Naive thymus-derived CD4-positive, alpha-beta T cell (primary cell): ENCODE measurements around the gene CALD1. TPM values are rescaled to one million over a fixed set of nuclear protein-coding genes. Genes with fewer than 3 reads are reported as not detected.

Source experiments
- ATAC-seq: fragments of 150-1000 bp; cut with Tn5 transposase; 2 replicates; pipeline ENCODE4 v1.10.0; 2021; ENCODE audit warnings: mild to moderate bottlenecking, moderate library complexity
- CTCF ChIA-PET: fragments of 350-600 bp; sonication (Branson Sonifier 250); formaldehyde crosslinking; loops from one replicate; lab custom pipeline; 2021; ENCODE audit warnings: antibody characterized with exemption; lab: Charles Lee
- POLR2A ChIA-PET: fragments of 350-600 bp; sonication (Branson Sonifier 250); formaldehyde crosslinking; loops from one replicate; lab custom pipeline; 2021; ENCODE audit warnings: antibody characterized with exemption, inconsistent platforms; lab: Charles Lee
- DNase-seq, 9 donors: peaks; one replicate each; pipeline versions ENCODE4 v3.0.0 to v3.0.0-alpha.2; 2020 to 2022; ENCODE audit warnings: mixed read lengths in 1 of 9
- H3K27ac ChIP-seq: one replicate; pipeline ENCODE4 v1.7.0; 2013; ENCODE audit warnings: mild to moderate bottlenecking, low read depth, low read length, moderate library complexity
- H3K27me3 ChIP-seq, 2 donors: one replicate each; pipeline ENCODE4 v1.7.0; 2013; ENCODE audit warnings: low read length in 2 of 2, mild to moderate bottlenecking in 2 of 2, moderate library complexity in 2 of 2; ENCODE audit not compliant: control insufficient read depth in 2 of 2, insufficient read depth in 2 of 2
- H3K36me3 ChIP-seq, 3 experiments: 1 replicate in 2 of 3; 2 replicates in 1 of 3; pipeline ENCODE4 v1.7.0; 2013; ENCODE audit warnings: low read length in 3 of 3, mild to moderate bottlenecking in 3 of 3, moderate library complexity in 1 of 3; ENCODE audit not compliant: insufficient read depth in 3 of 3, control insufficient read depth in 2 of 3
- H3K4me1 ChIP-seq, 2 donors: one replicate each; pipeline ENCODE4 v1.7.0; 2013; ENCODE audit warnings: low read length in 2 of 2, mild to moderate bottlenecking in 2 of 2, moderate library complexity in 1 of 2; ENCODE audit not compliant: control insufficient read depth in 2 of 2, insufficient read depth in 2 of 2
- H3K4me3 ChIP-seq: 2 replicates; pipeline ENCODE4 v1.7.0; 2013; ENCODE audit warnings: mild to moderate bottlenecking, low read length
- H3K9me3 ChIP-seq, 3 experiments: 1 replicate in 2 of 3; 2 replicates in 1 of 3; pipeline ENCODE4 v1.7.0; 2013; ENCODE audit warnings: low read length in 3 of 3; ENCODE audit not compliant: control insufficient read depth in 2 of 3
- H3K27ac Mint-ChIP-seq, 9 donors: one replicate each; pipeline ENCODE4 v1.8.0; 2020 to 2022; ENCODE audit warnings: mixed read lengths in 9 of 9, mild to moderate bottlenecking in 8 of 9, moderate library complexity in 5 of 9, inconsistent platforms in 2 of 9
- H3K27me3 Mint-ChIP-seq, 5 donors: one replicate each; pipeline ENCODE4 v1.8.0; 2021 to 2022; ENCODE audit warnings: mixed read lengths in 5 of 5, mild to moderate bottlenecking in 1 of 5
- H3K36me3 Mint-ChIP-seq, 5 donors: one replicate each; pipeline ENCODE4 v1.8.0; 2020 to 2022; ENCODE audit warnings: mixed read lengths in 5 of 5, mild to moderate bottlenecking in 3 of 5, inconsistent platforms in 1 of 5
- H3K4me1 Mint-ChIP-seq, 7 donors: one replicate each; pipeline ENCODE4 v1.8.0; 2020 to 2022; ENCODE audit warnings: mixed read lengths in 7 of 7, mild to moderate bottlenecking in 3 of 7, inconsistent platforms in 1 of 7
- H3K4me3 Mint-ChIP-seq, 10 donors: one replicate each; pipeline ENCODE4 v1.8.0; 2020 to 2022; ENCODE audit warnings: mild to moderate bottlenecking in 10 of 10, mixed read lengths in 10 of 10, moderate library complexity in 6 of 10, inconsistent platforms in 2 of 10
- H3K9me3 Mint-ChIP-seq, 11 donors: one replicate each; pipeline ENCODE4 v1.8.0; 2020 to 2022; ENCODE audit warnings: mixed read lengths in 11 of 11, mild to moderate bottlenecking in 4 of 11, inconsistent platforms in 1 of 11, moderate library complexity in 1 of 11
- intact Hi-C, 2 donors: fragments of 100-400 bp; cut with micrococcal nuclease; formaldehyde crosslinking; loops; one replicate each; pipeline ENCODE4 v1.15.1; 2023
- polyA plus RNA-seq, 2 donors: library from polyadenylated mRNA; unstranded; fragments of 300-500 nt; fragmentation: Illumina TruSeq; gene quantifications; one replicate each; pipeline ENCODE4 v1.2.3, GENCODE V29; 2021
- total RNA-seq, 6 experiments: library from RNA in 5 of 6; stranded (reverse) in 5 of 6; gene quantifications; 1 replicate in 5 of 6; 2 replicates in 1 of 6; pipeline ENCODE4 v1.2.3 and lab custom pipeline; 2021 to 2026

CALD1 gene
- total and polyA plus RNA-seq, 7 experiments from 2014 or later, result 0.27 to 2.0 (median 0.37) TPM; not detected in 1

DNA sequence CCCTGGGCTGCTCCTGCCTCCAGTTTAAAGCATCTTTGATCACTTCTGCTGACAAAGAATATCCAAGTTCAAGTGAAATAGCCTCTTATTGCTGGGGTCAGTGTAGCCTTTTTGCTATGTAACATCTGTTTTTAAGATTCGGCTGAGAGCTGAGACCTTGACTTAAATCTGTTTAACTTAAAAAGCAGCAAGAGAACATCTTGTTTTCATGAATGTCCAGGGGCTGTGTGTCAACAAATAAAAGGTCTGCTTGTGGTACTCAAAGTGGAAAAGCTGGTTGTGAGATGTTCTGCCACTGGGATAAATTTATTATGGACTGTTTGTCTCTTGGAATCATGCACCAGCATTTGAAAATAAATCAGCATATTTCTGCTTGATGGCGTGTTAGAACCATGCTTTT lies 73.2 kb downstream of the CALD1 start:
- Histone ChIP-seq H3K4me3 (no peak overlapping the region), H3K36me3 (no peaks in the 10 kb centered on the region), H3K27ac (no peak overlapping the region), H3K9me3 (no peaks in the 10 kb centered on the region), H3K4me1 (peaks cover 0 to 20% of the 10 kb centered on the region in 2 donors), H3K27me3 (no peaks in the 10 kb centered on the region)
- CTCF ChIA-PET, result no interaction called here
- Mint-ChIP-seq H3K27ac (no peak overlapping the region), H3K9me3 (peaks cover 0 to 13% (median 4%) of the 10 kb centered on the region in 11 donors), H3K36me3 (peaks cover 15 to 49% (median 25%) of the 10 kb centered on the region in 5 donors), H3K27me3 (no peaks in the 10 kb centered on the region), H3K4me1 (peaks cover 12 to 50% (median 47%) of the 10 kb centered on the region in 7 donors), H3K4me3 (no peak overlapping the region)
- POLR2A ChIA-PET, result interaction anchor here (1.2 to 1.4 kb wide), 2 partner anchors 11 to 12 kb away, joined by 3 to 7 read pairs; no protein-coding TSS in a partner anchor
- intact Hi-C loops, result no loop called here
- DNase-seq (no peak), ATAC-seq (no peak)

DNA sequence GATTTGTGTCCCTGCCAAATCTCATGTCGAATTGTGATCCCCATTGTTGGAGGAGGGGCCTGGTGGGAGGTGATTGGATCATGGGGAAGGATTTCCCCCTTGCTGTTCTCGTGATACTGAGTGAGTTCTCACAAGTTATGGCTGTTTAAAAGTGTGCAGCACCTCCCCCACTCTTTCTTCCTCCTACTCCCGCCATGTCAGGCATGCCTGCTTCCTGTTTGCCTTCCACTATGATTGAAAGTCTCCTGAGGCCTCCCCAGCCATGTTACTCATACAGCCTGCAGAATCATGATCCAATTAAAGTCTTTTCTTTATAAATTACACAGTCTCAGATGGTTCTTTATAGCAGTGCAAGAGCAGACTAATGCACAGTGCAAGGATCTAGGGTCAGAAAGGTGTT lies 75.4 kb downstream of the CALD1 start:
- no peaks in the 10 kb centered on the region for H3K27me3 ChIP-seq
- no peak for DNase-seq
- H3K27ac ChIP-seq, result no peak overlapping the region
- Mint-ChIP-seq H3K36me3 (peaks cover 22 to 50% (median 34%) of the 10 kb centered on the region in 5 donors), H3K27ac (peak overlapping the region in 7 of 9 donors; percentile 37 to 91 (median 79)), H3K27me3 (no peaks in the 10 kb centered on the region), H3K4me3 (peak overlapping the region in 9 of 10 donors; percentile 17 to 76 (median 51)), H3K9me3 (peaks cover 0 to 13% (median 4%) of the 10 kb centered on the region in 11 donors), H3K4me1 (peaks cover 12 to 64% (median 54%) of the 10 kb centered on the region in 7 donors)
- intact Hi-C loops, result no loop called here
- CTCF ChIA-PET, result interaction anchor here (1.2 kb wide), 1 partner anchor 31 kb away, joined by 6 read pairs; no protein-coding TSS in a partner anchor
- peaks cover 0 to 20% of the 10 kb centered on the region in 2 donors for H3K4me1 ChIP-seq
- H3K36me3 ChIP-seq, result no peaks in the 10 kb centered on the region
- no peaks in the 10 kb centered on the region for H3K9me3 ChIP-seq
- no peak overlapping the region for H3K4me3 ChIP-seq
- ATAC-seq, result no peak
- POLR2A ChIA-PET, result interaction anchor here (2.2 kb wide), 1 partner anchor 10 kb away, joined by 8 read pairs; no protein-coding TSS in a partner anchor

DNA sequence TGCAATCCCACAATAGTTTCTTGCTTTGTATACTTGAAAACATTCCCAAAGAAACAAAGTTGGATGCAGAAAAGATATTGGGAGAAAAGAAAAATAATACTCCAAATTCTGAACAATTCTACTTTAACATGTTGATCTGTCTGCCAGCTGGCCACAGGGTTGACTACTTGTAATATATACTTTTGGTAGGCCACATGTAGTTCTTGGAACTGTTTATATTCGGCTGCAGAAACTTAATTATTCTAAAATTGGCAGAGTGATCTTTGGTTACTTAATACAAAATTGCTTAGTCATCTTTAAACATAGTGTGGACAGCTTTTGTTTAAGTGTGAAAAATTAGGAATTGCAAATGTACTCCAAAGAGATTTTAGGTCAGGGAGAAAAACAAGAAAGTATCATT lies 76.0 kb downstream of the CALD1 start:
- intact Hi-C loops, result no loop called here
- CTCF ChIA-PET, result interaction anchor here (0.8 kb wide), 1 partner anchor 9 kb away, joined by 3 read pairs; no protein-coding TSS in a partner anchor
- Mint-ChIP-seq H3K4me1 (peaks cover 12 to 61% (median 51%) of the 10 kb centered on the region in 7 donors), H3K9me3 (peaks cover 0 to 13% (median 4%) of the 10 kb centered on the region in 11 donors), H3K4me3 (peak overlapping the region in 8 of 10 donors; percentile 43 to 76 (median 60)), H3K36me3 (peaks cover 25 to 54% (median 35%) of the 10 kb centered on the region in 5 donors), H3K27me3 (no peaks in the 10 kb centered on the region), H3K27ac (peak overlapping the region; percentile 62 to 91 (median 83))
- Histone ChIP-seq H3K27ac (peak overlapping the region; percentile 48), H3K4me3 (no peak overlapping the region), H3K36me3 (no peaks in the 10 kb centered on the region), H3K9me3 (no peaks in the 10 kb centered on the region), H3K4me1 (peaks cover 0 to 20% of the 10 kb centered on the region in 2 donors), H3K27me3 (no peaks in the 10 kb centered on the region)
- DNase-seq (no peak), ATAC-seq (no peak)
- POLR2A ChIA-PET, result interaction anchor here (0.9 to 2.2 kb wide), 3 partner anchors 10 to 50 kb away, joined by 3 to 8 read pairs (median 4); no protein-coding TSS in a partner anchor

DNA sequence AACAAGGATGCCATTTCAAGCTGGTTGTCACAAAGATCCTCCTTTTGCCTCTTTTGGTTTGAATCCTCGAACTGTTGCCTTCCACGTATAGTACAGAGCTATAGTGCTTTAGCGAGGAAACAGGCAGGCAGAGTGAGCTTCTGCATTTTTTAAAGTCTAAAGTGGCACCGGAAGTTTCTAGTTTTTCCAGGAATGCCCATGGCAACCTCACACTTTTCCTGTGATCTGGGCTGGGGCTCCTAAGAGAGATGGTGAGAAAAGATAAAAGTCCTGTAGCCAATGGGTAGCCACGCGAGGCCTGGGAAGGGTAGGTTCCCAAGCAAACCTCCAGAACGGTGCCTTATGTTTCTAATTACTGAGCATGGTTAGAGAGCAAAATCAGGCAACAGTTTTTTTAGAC lies 76.7 kb downstream of the CALD1 start:
- POLR2A ChIA-PET, result interaction anchor here (0.9 to 2.2 kb wide), 3 partner anchors 9 to 51 kb away, joined by 3 to 8 read pairs (median 4); no protein-coding TSS in a partner anchor
- peak overlapping the region; percentile 62 to 91 (median 83) for H3K27ac Mint-ChIP-seq

DNA sequence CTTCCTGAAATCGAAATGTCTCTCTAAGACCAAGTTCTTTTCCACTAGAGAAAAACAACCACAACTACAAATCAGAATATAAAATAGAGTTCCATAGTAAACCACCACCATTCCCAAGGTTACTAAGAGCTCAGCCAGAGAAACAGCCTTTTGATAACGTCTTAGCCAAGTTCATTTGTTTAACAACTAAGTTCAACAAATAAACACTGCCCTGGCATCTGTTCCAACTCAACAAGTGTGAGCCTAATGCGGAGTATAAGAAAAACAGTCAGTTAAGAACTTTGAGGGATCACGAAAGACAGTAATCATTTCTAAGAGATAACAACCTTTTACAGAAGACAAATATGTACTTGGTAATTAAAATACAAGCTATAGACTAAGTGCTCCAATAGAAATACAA lies 77.3 kb downstream of the CALD1 start:
- Mint-ChIP-seq H3K4me3 (peak overlapping the region in 6 of 10 donors; percentile 57 to 76 (median 65)), H3K9me3 (peaks cover 0 to 14% (median 4%) of the 10 kb centered on the region in 11 donors), H3K4me1 (peaks cover 12 to 62% (median 52%) of the 10 kb centered on the region in 7 donors), H3K27me3 (no peaks in the 10 kb centered on the region), H3K36me3 (peaks cover 24 to 55% (median 41%) of the 10 kb centered on the region in 5 donors), H3K27ac (peak overlapping the region; percentile 62 to 91 (median 83))
- intact Hi-C loops, result no loop called here
- Histone ChIP-seq H3K36me3 (peaks cover 0 to 5% (median under 1%) of the 10 kb centered on the region in 3 experiments), H3K9me3 (no peaks in the 10 kb centered on the region), H3K27ac (no peak overlapping the region), H3K4me3 (no peak overlapping the region), H3K4me1 (peaks cover 0 to 20% of the 10 kb centered on the region in 2 donors), H3K27me3 (no peaks in the 10 kb centered on the region)
- CTCF ChIA-PET, result interaction anchor here (0.8 kb wide), 1 partner anchor 12 kb away, joined by 3 read pairs; no protein-coding TSS in a partner anchor
- ATAC-seq, result no peak
- POLR2A ChIA-PET, result interaction anchor here (1.2 to 2.2 kb wide), 2 partner anchors 9 to 44 kb away, joined by 4 to 8 read pairs; no protein-coding TSS in a partner anchor
- no peak for DNase-seq

More for the DNA sequence above, 76.7 kb downstream of the CALD1 start:
- Histone ChIP-seq H3K36me3 (peaks cover 0 to 3% (median 0%) of the 10 kb centered on the region in 3 experiments), H3K4me1 (peaks cover 0 to 20% of the 10 kb centered on the region in 2 donors), H3K4me3 (no peak overlapping the region), H3K27ac (peak overlapping the region; percentile 48), H3K9me3 (no peaks in the 10 kb centered on the region), H3K27me3 (no peaks in the 10 kb centered on the region)
- peaks cover 21 to 55% (median 37%) of the 10 kb centered on the region in 5 donors for H3K36me3 Mint-ChIP-seq
- H3K4me1 Mint-ChIP-seq, result peaks cover 12 to 60% (median 51%) of the 10 kb centered on the region in 7 donors
- H3K4me3 Mint-ChIP-seq, result peak overlapping the region; percentile 43 to 76 (median 65)
- ATAC-seq, result no peak
- no peak for DNase-seq
- peaks cover 0 to 13% (median 2%) of the 10 kb centered on the region in 11 donors for H3K9me3 Mint-ChIP-seq
- H3K27me3 Mint-ChIP-seq, result no peaks in the 10 kb centered on the region
- intact Hi-C loops, result no loop called here
- CTCF ChIA-PET, result interaction anchor here (0.8 kb wide), 2 partner anchors 8 to 12 kb away, joined by 3 read pairs; no protein-coding TSS in a partner anchor

DNA sequence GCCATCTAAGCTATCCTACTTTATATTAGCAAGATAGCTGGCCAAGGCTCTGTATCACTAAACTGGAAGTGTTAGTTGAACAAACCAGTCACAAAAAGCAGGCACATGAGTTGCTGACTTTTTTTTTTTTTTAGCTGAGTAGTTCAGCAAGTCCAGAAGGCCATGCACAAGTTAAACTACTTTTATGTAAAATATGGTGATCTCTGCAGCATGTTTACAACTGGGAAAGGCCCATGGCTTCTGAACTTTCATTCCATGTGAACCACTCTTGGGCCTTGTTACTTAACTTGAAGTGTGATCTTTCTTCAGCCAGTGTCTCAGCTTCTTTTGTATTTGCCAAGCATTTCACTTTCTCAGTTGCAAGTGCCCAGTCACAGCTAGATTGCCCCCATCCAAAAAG lies 78.5 kb downstream of the CALD1 start:
- peaks cover 0 to 20% of the 10 kb centered on the region in 2 donors for H3K4me1 ChIP-seq
- POLR2A ChIA-PET, result interaction anchor here (0.6 kb wide), 1 partner anchor 22 kb away, joined by 3 read pairs; no protein-coding TSS in a partner anchor
- no peak overlapping the region for H3K27ac ChIP-seq
- intact Hi-C loops, result no loop called here
- no peak for DNase-seq
- H3K36me3 ChIP-seq, result peaks cover 0 to 5% (median 5%) of the 10 kb centered on the region in 3 experiments
- peaks cover 0 to 11% (median 3%) of the 10 kb centered on the region in 11 donors for H3K9me3 Mint-ChIP-seq
- H3K9me3 ChIP-seq, result no peaks in the 10 kb centered on the region
- CTCF ChIA-PET, result interaction anchor here (0.6 kb wide), 1 partner anchor 22 kb away, joined by 3 read pairs; no protein-coding TSS in a partner anchor
- H3K27ac Mint-ChIP-seq, result peak overlapping the region in 7 of 9 donors; percentile 19 to 79 (median 58)
- no peak for ATAC-seq
- H3K4me1 Mint-ChIP-seq, result peaks cover 12 to 71% (median 62%) of the 10 kb centered on the region in 7 donors
- H3K27me3 Mint-ChIP-seq, result no peaks in the 10 kb centered on the region
- H3K36me3 Mint-ChIP-seq, result peaks cover 22 to 59% (median 41%) of the 10 kb centered on the region in 5 donors
- H3K4me3 ChIP-seq, result no peak overlapping the region
- no peaks in the 10 kb centered on the region for H3K27me3 ChIP-seq
- no peak overlapping the region for H3K4me3 Mint-ChIP-seq
